ENCODE data around the gene VIL1. TPM values are rescaled to one million over a fixed set of nuclear protein-coding genes. Genes with fewer than 3 reads are reported as not detected.

The VIL1 gene
- total and polyA plus RNA-seq, 8 donors = 10.1 to 27.9 (median 13.3) TPM

DNA sequence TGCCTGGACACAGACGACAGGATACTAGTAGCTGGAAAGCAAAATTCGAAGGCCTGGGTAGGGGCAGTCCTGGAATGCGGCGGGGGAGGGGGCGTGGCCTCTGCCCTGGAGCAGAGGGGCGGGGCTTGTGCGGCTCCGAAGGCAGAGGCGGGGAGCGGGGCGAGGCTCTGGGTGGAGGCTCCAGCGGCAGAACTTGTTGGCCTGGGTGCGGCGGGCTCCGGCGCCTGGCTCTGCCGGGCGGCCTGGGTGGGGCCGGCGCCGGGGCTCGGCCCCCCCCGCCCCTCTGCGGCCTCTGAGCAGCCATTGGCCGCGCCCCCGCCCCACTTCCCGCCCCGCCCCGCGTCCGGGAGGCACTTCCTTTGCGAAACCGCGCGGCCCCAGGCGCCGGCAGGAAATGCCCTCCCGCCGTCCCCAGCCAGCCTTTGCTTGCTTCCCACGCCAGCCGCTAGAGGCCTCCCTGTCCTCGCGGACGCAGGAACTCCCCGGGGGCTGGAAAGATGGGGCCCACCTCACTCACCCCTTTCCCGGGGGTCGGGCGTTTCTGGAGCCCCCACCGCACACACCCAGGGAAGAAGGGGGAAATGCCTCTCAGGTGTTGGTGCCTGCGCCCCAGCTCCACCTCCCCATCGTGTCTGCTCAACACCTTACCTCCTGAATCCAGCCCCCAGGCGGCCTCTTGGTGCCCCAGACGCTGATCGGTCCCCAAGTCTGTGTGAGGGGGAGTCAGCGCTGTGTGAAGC, 12.5 kb upstream of the VIL1 start:
- FAIRE-seq = no peak
- peak; percentile 85 to 88 (median 86) for ATAC-seq
- no peaks in the 10 kb centered on the region for H3K9me3 ChIP-seq
- intact Hi-C loops (cut with DNase I) = loop anchor here in 2 of 3 donors (5.0 to 10.0 kb wide), 2 partner anchors 246 to 248 kb away; partner anchors contain the start of genes BCS1L (in 1 of the 2) and ZNF142 (in 1 of the 2)
- 1% methylated on average over 52 to 56 of the region's 56 CpGs for WGBS, 2 donors
- TF ChIP-seq, protein P1, sequence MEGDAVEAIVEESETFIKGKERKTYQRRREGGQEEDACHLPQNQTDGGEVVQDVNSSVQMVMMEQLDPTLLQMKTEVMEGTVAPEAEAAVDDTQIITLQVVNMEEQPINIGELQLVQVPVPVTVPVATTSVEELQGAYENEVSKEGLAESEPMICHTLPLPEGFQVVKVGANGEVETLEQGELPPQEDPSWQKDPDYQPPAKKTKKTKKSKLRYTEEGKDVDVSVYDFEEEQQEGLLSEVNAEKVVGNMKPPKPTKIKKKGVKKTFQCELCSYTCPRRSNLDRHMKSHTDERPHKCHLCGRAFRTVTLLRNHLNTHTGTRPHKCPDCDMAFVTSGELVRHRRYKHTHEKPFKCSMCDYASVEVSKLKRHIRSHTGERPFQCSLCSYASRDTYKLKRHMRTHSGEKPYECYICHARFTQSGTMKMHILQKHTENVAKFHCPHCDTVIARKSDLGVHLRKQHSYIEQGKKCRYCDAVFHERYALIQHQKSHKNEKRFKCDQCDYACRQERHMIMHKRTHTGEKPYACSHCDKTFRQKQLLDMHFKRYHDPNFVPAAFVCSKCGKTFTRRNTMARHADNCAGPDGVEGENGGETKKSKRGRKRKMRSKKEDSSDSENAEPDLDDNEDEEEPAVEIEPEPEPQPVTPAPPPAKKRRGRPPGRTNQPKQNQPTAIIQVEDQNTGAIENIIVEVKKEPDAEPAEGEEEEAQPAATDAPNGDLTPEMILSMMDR (IDR thresholded peaks at IDR 0.05) = peak; percentile 45 to 74 (median 64)
- peak overlapping the region; percentile 65 to 89 (median 76) for H3K27ac ChIP-seq
- H3K36me3 ChIP-seq = peaks cover 0 to 37% (median 13%) of the 10 kb centered on the region in 3 donors
- peaks cover 9 to 19% (median 17%) of the 10 kb centered on the region in 3 donors for H3K4me1 ChIP-seq
- no peaks in the 10 kb centered on the region for H3K27me3 ChIP-seq
- DNase-seq = peak; percentile 97 to 99 (median 98)
- peak overlapping the region in 3 of 4 donors; percentile 23 to 44 (median 34) for H3K4me3 ChIP-seq

- peaks cover 0 to 31% (median 13%) of the 10 kb centered on the region in 3 donors for H3K36me3 ChIP-seq
- ATAC-seq (peak; percentile 29 to 46 (median 38)), FAIRE-seq (no peak), DNase-seq (peak; percentile 64 to 90 (median 78))
- intact Hi-C loops (cut with DNase I) = loop anchor here in 2 of 3 donors (5.0 to 10.0 kb wide), 2 partner anchors 245 to 248 kb away; partner anchors contain the start of genes BCS1L (in 1 of the 2) and ZNF142 (in 1 of the 2)
- peak overlapping the region in 3 of 4 donors; percentile 23 to 44 (median 27) for H3K4me3 ChIP-seq
- peaks cover 3 to 19% (median 10%) of the 10 kb centered on the region in 3 donors for H3K4me1 ChIP-seq
- 10% methylated on average over 13 of the region's 13 CpGs for WGBS, 2 donors
- no peaks in the 10 kb centered on the region for H3K9me3 ChIP-seq
- TF ChIP-seq, protein P1 (IDR thresholded peaks at IDR 0.05) = no peak
- peak overlapping the region; percentile 65 to 89 (median 76) for H3K27ac ChIP-seq
- H3K27me3 ChIP-seq = no peaks in the 10 kb centered on the region
These were observed 11.8 kb upstream of the VIL1 start for GRCh38 chr2:218406949-218407618.

DNA sequence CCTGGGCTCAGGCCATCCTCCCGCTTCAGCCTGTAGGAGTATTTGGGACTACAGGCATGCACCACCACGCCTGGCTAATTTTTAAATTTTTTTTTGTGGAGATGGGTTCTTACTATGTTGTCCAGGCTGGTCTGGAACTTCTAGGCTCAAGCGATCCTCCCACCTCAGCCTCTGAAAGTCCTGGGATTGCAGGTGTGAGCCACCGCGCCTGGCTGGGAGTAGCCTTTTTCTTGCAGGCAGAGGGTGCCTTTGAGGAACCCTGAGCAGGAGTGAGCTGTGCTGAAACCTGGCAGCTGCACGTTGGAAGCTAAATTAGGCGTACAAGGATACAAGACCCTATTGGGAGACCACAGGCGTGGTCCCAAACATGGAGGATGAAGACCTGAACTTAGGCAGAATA, 11.2 kb upstream of the VIL1 start:
- TF ChIP-seq, protein P1 (IDR thresholded peaks at IDR 0.05) = no peak
- FAIRE-seq (no peak), ATAC-seq (no peak), DNase-seq (peak in 1 of 6 donors; percentile 47)
- 85 to 86% methylated on average over 8 of the region's 8 CpGs for WGBS, 2 donors
- H3K9me3 ChIP-seq = no peaks in the 10 kb centered on the region
- no peak overlapping the region for H3K4me3 ChIP-seq
- H3K27me3 ChIP-seq = no peaks in the 10 kb centered on the region
- intact Hi-C loops (cut with DNase I) = loop anchor here in 2 of 3 donors (5.0 to 10.0 kb wide), 2 partner anchors 245 to 247 kb away; partner anchors contain the start of genes BCS1L (in 1 of the 2) and ZNF142 (in 1 of the 2)
- peaks cover 0 to 17% (median 9%) of the 10 kb centered on the region in 3 donors for H3K4me1 ChIP-seq
- H3K27ac ChIP-seq = peak overlapping the region in 1 of 4 donors; percentile 72
- H3K36me3 ChIP-seq = peaks cover 0 to 25% (median 13%) of the 10 kb centered on the region in 3 donors

GRCh38 chr2:218418321-218418716, 604 bp upstream of the VIL1 start:
- ATAC-seq (no peak), DNase-seq (peak in 1 of 6 donors; percentile 12), FAIRE-seq (no peak)
- no peak overlapping the region for H3K27ac ChIP-seq
- intact Hi-C loops (cut with DNase I) = loop anchor here in 1 of 3 donors (10.0 kb wide), 1 partner anchor 46 kb away; no protein-coding TSS in a partner anchor
- TF ChIP-seq, protein P1 (IDR thresholded peaks at IDR 0.05) = no peak
- no peaks in the 10 kb centered on the region for H3K27me3 ChIP-seq
- WGBS, 2 donors = 84 to 86% methylated on average over 5 of the region's 5 CpGs
- no peaks in the 10 kb centered on the region for H3K9me3 ChIP-seq
- no peak overlapping the region for H3K4me3 ChIP-seq
- H3K4me1 ChIP-seq = no peaks in the 10 kb centered on the region
- no peaks in the 10 kb centered on the region for H3K36me3 ChIP-seq

Data from pancreas (tissue), 10 donors.